Measurements from ENCODE around the gene VPS25. TPM values are rescaled to one million over a fixed set of nuclear protein-coding genes. Genes with fewer than 3 reads are reported as not detected.

Gene VPS25
- total RNA-seq, 2 experiments from 2014 or later, result 78.4 to 84.1 TPM

GRCh38 chr17:42804918-42805367 is 31.7 kb downstream of the VPS25 start:
- H3K4me1 ChIP-seq (ENCODE audit: insufficient read depth, low read length, poor library complexity, severe bottlenecking), result no peaks in the 10 kb centered on the region
- H3K9me3 ChIP-seq (ENCODE audit: low read length), result no peaks in the 10 kb centered on the region
- ChIA-PET POLR2A (interaction anchor here (1.0 kb wide), 1 partner anchor 11 kb away, joined by 4 read pairs; no protein-coding TSS in a partner anchor), CTCF (ENCODE audit: unreplicated experiment) (no interaction called here)
- no TSS peak for BruUV-seq (replicated peaks)
- TF ChIP-seq EZH2phosphoT487 (IDR thresholded peaks at IDR 0.05; ENCODE audit: borderline replicate concordance, low read depth, low read length) (no peak), CTCF (conservative IDR thresholded peaks at IDR 0.05; ENCODE audit: low read length) (no peak)
- no peaks in the 10 kb centered on the region for H3K9me2 ChIP-seq (ENCODE audit: insufficient read depth, low read length)
- intact Hi-C loops (cut with micrococcal nuclease; ENCODE audit: unreplicated experiment), result no loop called here
- no peak overlapping the region for H2AFZ ChIP-seq (ENCODE audit: low read length)
- H3K4me3 ChIP-seq (ENCODE audit: low read depth, low read length, poor library complexity, severe bottlenecking), result no peak overlapping the region
- no peak for DNase-seq (ENCODE audit: low spot score)
- no peak overlapping the region for H3K4me2 ChIP-seq (ENCODE audit: low read length)
- peaks cover 15% of the 10 kb centered on the region; the same call in 1 of the 2 replicates for H3K36me3 ChIP-seq (ENCODE audit: insufficient read depth, low read length)
- H3K79me2 ChIP-seq (ENCODE audit: insufficient read depth, low read depth, low read length), result no peaks in the 10 kb centered on the region
- H4K20me1 ChIP-seq (ENCODE audit: insufficient read depth, low read length), result no peaks in the 10 kb centered on the region
- H3K27ac ChIP-seq (ENCODE audit: low read depth, low read length, poor library complexity, severe bottlenecking), result no peak overlapping the region

- Histone ChIP-seq H3K9me3 (ENCODE audit: low read length) (no peaks in the 10 kb centered on the region), H3K79me2 (ENCODE audit: insufficient read depth, low read depth, low read length) (no peaks in the 10 kb centered on the region), H3K36me3 (ENCODE audit: insufficient read depth, low read length) (peaks cover 28% of the 10 kb centered on the region), H3K4me1 (ENCODE audit: insufficient read depth, low read length, poor library complexity, severe bottlenecking) (no peaks in the 10 kb centered on the region), H3K4me2 (ENCODE audit: low read length) (no peak overlapping the region), H2AFZ (ENCODE audit: low read length) (no peak overlapping the region), H3K9me2 (ENCODE audit: insufficient read depth, low read length) (no peaks in the 10 kb centered on the region), H3K27ac (ENCODE audit: low read depth, low read length, poor library complexity, severe bottlenecking) (no peak overlapping the region), H4K20me1 (ENCODE audit: insufficient read depth, low read length) (no peaks in the 10 kb centered on the region), H3K4me3 (ENCODE audit: low read depth, low read length, poor library complexity, severe bottlenecking) (no peak overlapping the region)
- no TSS peak for BruUV-seq (replicated peaks)
- TF ChIP-seq EZH2phosphoT487 (IDR thresholded peaks at IDR 0.05; ENCODE audit: borderline replicate concordance, low read depth, low read length), result no peak
- no peak for TF ChIP-seq CTCF (conservative IDR thresholded peaks at IDR 0.05; ENCODE audit: low read length)
- POLR2A ChIA-PET, result interaction anchor here (0.6 kb wide), 1 partner anchor 130 kb away, joined by 3 read pairs; no protein-coding TSS in a partner anchor
- no peak for DNase-seq (ENCODE audit: low spot score)
- CTCF ChIA-PET (ENCODE audit: unreplicated experiment), result interaction anchor here (0.6 kb wide), 1 partner anchor 32 kb away, joined by 3 read pairs; no protein-coding TSS in a partner anchor
- intact Hi-C loops (cut with micrococcal nuclease; ENCODE audit: unreplicated experiment), result no loop called here
Observed at GRCh38 chr17:42806249-42806648, 33.0 kb downstream of the VPS25 start.

- H3K9me3 ChIP-seq (ENCODE audit: low read length), result no peaks in the 10 kb centered on the region
- TF ChIP-seq EZH2phosphoT487 (IDR thresholded peaks at IDR 0.05; ENCODE audit: borderline replicate concordance, low read depth, low read length), result no peak
- TF ChIP-seq CTCF (conservative IDR thresholded peaks at IDR 0.05; ENCODE audit: low read length), result no peak
- no peak overlapping the region for H2AFZ ChIP-seq (ENCODE audit: low read length)
- no peaks in the 10 kb centered on the region for H3K4me1 ChIP-seq (ENCODE audit: insufficient read depth, low read length, poor library complexity, severe bottlenecking)
- no peaks in the 10 kb centered on the region for H4K20me1 ChIP-seq (ENCODE audit: insufficient read depth, low read length)
- no peak overlapping the region for H3K4me2 ChIP-seq (ENCODE audit: low read length)
- BruUV-seq (replicated peaks), result no TSS peak
- DNase-seq (ENCODE audit: low spot score), result no peak
- ChIA-PET CTCF (ENCODE audit: unreplicated experiment) (no interaction called here), POLR2A (no interaction called here)
- peaks cover 46% of the 10 kb centered on the region for H3K36me3 ChIP-seq (ENCODE audit: insufficient read depth, low read length)
- no peak overlapping the region for H3K4me3 ChIP-seq (ENCODE audit: low read depth, low read length, poor library complexity, severe bottlenecking)
- H3K9me2 ChIP-seq (ENCODE audit: insufficient read depth, low read length), result no peaks in the 10 kb centered on the region
- intact Hi-C loops (cut with micrococcal nuclease; ENCODE audit: unreplicated experiment), result no loop called here
- H3K27ac ChIP-seq (ENCODE audit: low read depth, low read length, poor library complexity, severe bottlenecking), result no peak overlapping the region
- H3K79me2 ChIP-seq (ENCODE audit: insufficient read depth, low read depth, low read length), result no peaks in the 10 kb centered on the region
Observed at GRCh38 chr17:42809250-42809649, 36.0 kb downstream of the VPS25 start.

Measured in OCI-LY7 (cell line).